Mesendoderm (in vitro differentiated cells): Measurements from ENCODE around the gene PLXNB3.

ENCODE experiments used
- DNase-seq: peaks from one replicate; pipeline ENCODE4 v3.0.0; 2013
- H2AK5ac ChIP-seq: 2 replicates; pipeline ENCODE4 v1.6.1; 2013; ENCODE audit warnings: low read length, inconsistent platforms
- H2BK120ac ChIP-seq: 2 replicates; pipeline ENCODE4 v1.6.1; 2013; ENCODE audit warnings: low read depth, mild to moderate bottlenecking, low read length, moderate library complexity, mixed read lengths
- H2BK15ac ChIP-seq: replicated peaks from 2 replicates; pipeline ENCODE4 v1.6.1; 2013; ENCODE audit warnings: low read depth, mild to moderate bottlenecking, moderate library complexity
- H2BK5ac ChIP-seq: 2 replicates; pipeline ENCODE4 v1.6.1; 2013; ENCODE audit warnings: low read length, inconsistent platforms
- H3K18ac ChIP-seq: 2 replicates; pipeline ENCODE4 v1.6.1; 2013; ENCODE audit warnings: mild to moderate bottlenecking, low read length, mixed read lengths
- H3K23ac ChIP-seq: one replicate; pipeline ENCODE4 v1.6.1; 2013; ENCODE audit warnings: low read length
- H3K27ac ChIP-seq: 2 replicates; pipeline ENCODE4 v1.5.1; 2013; ENCODE audit warnings: low read depth, mild to moderate bottlenecking, inconsistent platforms, low read length, moderate library complexity
- H3K27me3 ChIP-seq: 2 replicates; pipeline ENCODE4 v1.6.1; 2013; ENCODE audit warnings: low read length, control low read depth, mild to moderate bottlenecking, inconsistent platforms; ENCODE audit not compliant: insufficient read depth, poor library complexity
- H3K36me3 ChIP-seq: 2 replicates; pipeline ENCODE4 v1.6.1; 2013; ENCODE audit warnings: low read length, inconsistent platforms; ENCODE audit not compliant: control insufficient read depth, insufficient read depth
- H3K4ac ChIP-seq: one replicate; pipeline ENCODE4 v1.6.1; 2013; ENCODE audit warnings: low read depth, mild to moderate bottlenecking, low read length, moderate library complexity
- H3K4me1 ChIP-seq: 2 replicates; pipeline ENCODE4 v1.6.1; 2013; ENCODE audit warnings: low read depth, low read length, inconsistent platforms; ENCODE audit not compliant: control insufficient read depth
- H3K4me2 ChIP-seq: 2 replicates; pipeline ENCODE4 v1.6.1; 2013; ENCODE audit warnings: low read length
- H3K4me3 ChIP-seq: 2 replicates; pipeline ENCODE4 v1.5.1; 2013; ENCODE audit warnings: mild to moderate bottlenecking, low read length
- H3K56ac ChIP-seq: one replicate; pipeline ENCODE4 v1.6.1; 2013; ENCODE audit warnings: low read length
- H3K79me1 ChIP-seq: 2 replicates; pipeline ENCODE4 v1.6.1; 2013; ENCODE audit warnings: low read length, inconsistent platforms
- H3K79me2 ChIP-seq: 2 replicates; pipeline ENCODE4 v1.6.1; 2013; ENCODE audit warnings: mild to moderate bottlenecking, low read length; ENCODE audit not compliant: control insufficient read depth, insufficient read depth
- H3K9ac ChIP-seq: 2 replicates; pipeline ENCODE4 v1.6.1; 2013; ENCODE audit warnings: low read length, inconsistent platforms
- H4K5ac ChIP-seq: one replicate; pipeline ENCODE4 v1.6.1; 2013; ENCODE audit warnings: low read length
- H4K8ac ChIP-seq: one replicate; pipeline ENCODE4 v1.6.1; 2013; ENCODE audit warnings: low read depth, mild to moderate bottlenecking, control low read depth, low read length, moderate library complexity
- WGBS: extraction: QIAGEN DNeasy Blood & Tissue Kit; methylation state at CpG from one replicate; pipeline ENCODE4 v1.1.7; 2013; ENCODE audit warnings: low lambda C conversion rate, missing lambda C conversion rate; ENCODE audit not compliant: insufficient coverage; ENCODE audit errors: extremely low coverage; 5-methylcytosine and 5-hydroxymethylcytosine counted together

The PLXNB3 gene

DNA sequence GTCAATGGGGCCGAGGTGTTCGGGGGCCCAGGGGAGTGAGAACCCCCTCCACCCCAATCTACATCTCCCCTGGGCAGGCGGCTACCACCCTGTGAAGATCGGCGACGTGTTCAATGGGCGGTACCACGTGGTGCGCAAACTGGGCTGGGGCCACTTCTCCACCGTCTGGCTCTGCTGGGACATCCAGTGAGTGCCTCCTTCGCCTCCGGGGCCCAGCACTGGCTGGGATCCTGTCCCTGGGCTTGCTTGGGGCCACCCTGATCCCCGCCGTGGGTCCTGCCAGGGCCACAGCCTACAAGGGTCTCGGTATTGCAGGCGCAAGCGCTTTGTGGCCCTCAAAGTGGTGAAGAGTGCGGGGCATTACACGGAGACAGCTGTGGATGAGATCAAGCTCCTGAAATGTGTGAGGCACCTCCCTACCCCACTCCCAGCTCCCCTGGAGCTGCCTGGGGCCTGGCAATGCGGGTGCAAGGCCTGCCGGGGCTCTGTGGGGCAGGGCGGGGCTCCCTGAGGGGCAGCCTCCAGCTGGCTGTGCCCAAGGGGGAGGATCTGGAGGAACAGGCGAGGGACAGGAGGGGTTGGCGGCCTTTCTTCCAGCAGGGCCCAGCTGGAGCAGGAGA is 17.5 kb downstream of the PLXNB3 start:
- no peak overlapping the region for H2BK5ac ChIP-seq
- H4K8ac ChIP-seq: no peak overlapping the region
- no peaks in the 10 kb centered on the region for H3K36me3 ChIP-seq
- no peak overlapping the region for H3K4me2 ChIP-seq
- H3K27me3 ChIP-seq: no peaks in the 10 kb centered on the region
- H3K79me2 ChIP-seq: no peaks in the 10 kb centered on the region
- no peak overlapping the region for H3K9ac ChIP-seq
- H3K27ac ChIP-seq: no peak overlapping the region
- H2BK15ac ChIP-seq: no peak overlapping the region
- no peak overlapping the region for H3K56ac ChIP-seq
- H2AK5ac ChIP-seq: no peak overlapping the region
- WGBS: no CpG with 5 or more reads among the region's 24 CpGs
- H2BK120ac ChIP-seq: no peak overlapping the region
- DNase-seq: no peak
- no peaks in the 10 kb centered on the region for H3K4me1 ChIP-seq
- H3K4ac ChIP-seq: no peak overlapping the region
- no peaks in the 10 kb centered on the region for H3K79me1 ChIP-seq
- H3K23ac ChIP-seq: no peak overlapping the region
- no peak overlapping the region for H3K4me3 ChIP-seq
- no peak overlapping the region for H3K18ac ChIP-seq
- no peak overlapping the region for H4K5ac ChIP-seq

DNA sequence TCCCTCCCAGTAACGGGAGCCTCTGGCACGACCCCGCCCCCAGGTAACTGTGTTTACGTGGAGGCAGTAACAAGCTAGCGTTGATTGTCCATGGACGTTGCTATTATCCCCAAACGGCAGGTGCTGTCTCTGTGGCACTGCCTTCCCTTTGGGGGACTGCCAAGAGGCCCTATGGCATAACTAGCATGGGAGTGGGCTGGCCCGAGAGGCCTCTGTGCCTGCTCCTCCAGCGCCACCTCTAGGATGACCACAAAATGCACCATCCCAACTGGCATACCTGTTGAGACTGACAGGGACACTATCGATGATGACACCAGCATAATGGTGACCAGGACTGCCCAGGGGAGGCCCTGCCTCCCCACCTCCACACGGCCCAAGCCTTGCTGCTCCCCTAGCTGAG is 18.3 kb downstream of the PLXNB3 start:
- no peak overlapping the region for H2BK5ac ChIP-seq
- H4K8ac ChIP-seq: no peak overlapping the region
- H3K27me3 ChIP-seq: no peaks in the 10 kb centered on the region
- H2BK120ac ChIP-seq: no peak overlapping the region
- H3K56ac ChIP-seq: no peak overlapping the region
- WGBS: no CpG with 5 or more reads among the region's 11 CpGs
- no peak overlapping the region for H3K27ac ChIP-seq
- no peaks in the 10 kb centered on the region for H3K79me1 ChIP-seq
- H2BK15ac ChIP-seq: no peak overlapping the region
- no peaks in the 10 kb centered on the region for H3K36me3 ChIP-seq
- DNase-seq: peak; percentile 23
- no peaks in the 10 kb centered on the region for H3K79me2 ChIP-seq
- H3K23ac ChIP-seq: no peak overlapping the region
- no peak overlapping the region for H3K18ac ChIP-seq
- no peak overlapping the region for H3K4me2 ChIP-seq
- no peak overlapping the region for H3K4ac ChIP-seq
- no peak overlapping the region for H3K9ac ChIP-seq
- no peaks in the 10 kb centered on the region for H3K4me1 ChIP-seq
- H2AK5ac ChIP-seq: no peak overlapping the region
- no peak overlapping the region for H3K4me3 ChIP-seq
- H4K5ac ChIP-seq: no peak overlapping the region

DNA sequence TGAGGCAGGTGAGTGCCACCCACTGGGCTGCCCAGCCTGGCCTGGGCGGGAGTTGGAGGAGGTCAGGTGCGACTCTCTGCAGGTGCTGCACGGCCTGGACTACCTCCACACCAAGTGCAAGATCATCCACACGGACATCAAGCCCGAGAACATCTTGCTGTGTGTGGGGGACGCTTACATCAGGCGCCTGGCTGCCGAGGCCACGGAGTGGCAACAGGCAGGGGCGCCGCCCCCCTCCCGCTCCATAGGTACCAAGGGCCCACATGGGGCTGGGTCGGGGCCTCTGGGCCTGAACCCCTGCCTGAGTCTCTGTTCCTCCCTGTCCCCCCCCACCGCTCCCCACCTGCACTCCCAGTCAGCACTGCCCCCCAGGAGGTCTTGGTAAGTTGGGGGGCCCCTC is 18.8 kb downstream of the PLXNB3 start:
- H3K4me3 ChIP-seq: no peak overlapping the region
- H3K4me2 ChIP-seq: no peak overlapping the region
- H3K56ac ChIP-seq: no peak overlapping the region
- no peak overlapping the region for H3K18ac ChIP-seq
- no peaks in the 10 kb centered on the region for H3K36me3 ChIP-seq
- no peaks in the 10 kb centered on the region for H3K79me2 ChIP-seq
- no peak overlapping the region for H3K9ac ChIP-seq
- no peaks in the 10 kb centered on the region for H3K79me1 ChIP-seq
- no peak overlapping the region for H2AK5ac ChIP-seq
- H2BK120ac ChIP-seq: no peak overlapping the region
- no peaks in the 10 kb centered on the region for H3K27me3 ChIP-seq
- H4K8ac ChIP-seq: no peak overlapping the region
- H3K4ac ChIP-seq: no peak overlapping the region
- no peak for DNase-seq
- no peak overlapping the region for H2BK15ac ChIP-seq
- no peak overlapping the region for H4K5ac ChIP-seq
- H2BK5ac ChIP-seq: no peak overlapping the region
- H3K27ac ChIP-seq: no peak overlapping the region
- no CpG with 5 or more reads among the region's 14 CpGs for WGBS
- no peaks in the 10 kb centered on the region for H3K4me1 ChIP-seq
- no peak overlapping the region for H3K23ac ChIP-seq

DNA sequence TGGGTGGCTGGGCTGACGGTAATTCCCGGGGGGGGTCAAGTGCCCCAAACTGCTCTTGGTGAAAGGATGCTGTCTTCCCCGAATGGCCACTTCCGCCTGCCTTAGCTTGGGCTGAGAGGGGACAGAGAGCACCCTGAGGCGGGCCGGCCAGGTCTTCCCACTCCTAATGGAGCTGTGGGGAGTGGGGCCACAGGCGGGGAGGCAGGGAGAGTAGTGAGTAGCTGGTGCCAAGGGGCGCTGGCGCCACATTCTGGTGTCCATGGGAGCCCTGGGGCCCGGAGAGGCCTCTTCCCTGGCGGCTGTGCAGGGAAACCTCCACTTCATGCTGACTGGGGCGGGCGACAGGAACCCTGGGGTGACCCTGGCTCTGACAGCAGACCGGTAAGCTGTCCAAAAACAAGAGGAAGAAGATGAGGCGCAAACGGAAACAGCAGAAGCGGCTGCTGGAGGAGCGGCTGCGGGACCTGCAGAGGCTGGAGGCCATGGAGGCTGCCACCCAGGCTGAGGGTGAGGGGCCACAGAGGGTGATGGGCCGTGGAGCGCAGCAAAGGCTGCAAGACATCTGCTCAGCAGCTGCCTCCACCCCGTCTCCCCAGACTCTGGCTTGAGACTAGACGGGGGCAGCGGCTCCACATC is 19.4 kb downstream of the PLXNB3 start:
- H2BK15ac ChIP-seq: no peak overlapping the region
- H3K27ac ChIP-seq: no peak overlapping the region
- H3K4me2 ChIP-seq: no peak overlapping the region
- no peaks in the 10 kb centered on the region for H3K27me3 ChIP-seq
- H4K8ac ChIP-seq: no peak overlapping the region
- DNase-seq: no peak
- H2BK5ac ChIP-seq: no peak overlapping the region
- no peak overlapping the region for H3K4me3 ChIP-seq
- H3K18ac ChIP-seq: no peak overlapping the region
- H3K56ac ChIP-seq: no peak overlapping the region
- H3K79me1 ChIP-seq: no peaks in the 10 kb centered on the region
- no peak overlapping the region for H4K5ac ChIP-seq
- H2AK5ac ChIP-seq: no peak overlapping the region
- no peaks in the 10 kb centered on the region for H3K36me3 ChIP-seq
- no peaks in the 10 kb centered on the region for H3K4me1 ChIP-seq
- H3K9ac ChIP-seq: no peak overlapping the region
- no peak overlapping the region for H3K4ac ChIP-seq
- H3K23ac ChIP-seq: no peak overlapping the region
- WGBS: no CpG with 5 or more reads among the region's 24 CpGs
- no peak overlapping the region for H2BK120ac ChIP-seq
- no peaks in the 10 kb centered on the region for H3K79me2 ChIP-seq

DNA sequence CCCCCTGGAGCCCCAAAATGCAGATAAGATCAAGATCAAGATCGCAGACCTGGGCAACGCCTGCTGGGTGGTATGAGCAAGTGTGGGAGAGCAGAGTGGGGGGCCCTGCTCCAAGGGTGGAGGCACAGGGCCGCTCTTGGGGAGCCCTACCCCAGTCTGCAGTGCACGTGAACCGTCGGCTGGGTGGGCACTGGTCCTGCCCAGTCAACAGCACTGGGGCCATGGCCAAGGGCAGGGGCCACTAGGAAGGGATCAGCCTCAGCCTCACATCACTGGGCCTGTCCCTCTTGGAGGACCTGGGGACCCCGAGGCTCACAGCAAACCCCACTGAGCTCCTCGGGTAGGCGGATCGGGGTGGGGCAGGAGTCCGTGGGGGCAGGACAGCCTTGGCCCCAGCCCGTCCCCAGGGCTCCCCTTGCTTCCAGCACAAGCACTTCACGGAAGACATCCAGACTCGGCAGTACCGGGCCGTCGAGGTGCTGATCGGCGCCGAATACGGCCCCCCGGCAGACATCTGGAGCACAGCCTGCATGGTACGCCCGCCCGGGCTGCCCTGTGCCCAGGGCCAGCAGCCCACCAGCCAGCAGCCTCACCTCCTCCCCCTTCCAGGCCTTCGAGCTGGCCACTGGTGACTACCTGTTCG is 20.4 kb downstream of the PLXNB3 start:
- Histone ChIP-seq H3K4me3 (no peak overlapping the region), H3K4me2 (no peak overlapping the region)

More for the DNA sequence above, 20.4 kb downstream of the PLXNB3 start:
- Histone ChIP-seq H3K4ac (no peak overlapping the region), H3K18ac (no peak overlapping the region), H2BK5ac (no peak overlapping the region), H3K79me1 (no peaks in the 10 kb centered on the region), H4K8ac (no peak overlapping the region), H3K27me3 (no peaks in the 10 kb centered on the region), H3K23ac (no peak overlapping the region), H2BK15ac (no peak overlapping the region), H3K27ac (no peak overlapping the region), H3K79me2 (no peaks in the 10 kb centered on the region), H4K5ac (no peak overlapping the region), H3K56ac (no peak overlapping the region), H2AK5ac (no peak overlapping the region), H3K9ac (no peak overlapping the region), H3K36me3 (no peaks in the 10 kb centered on the region), H2BK120ac (no peak overlapping the region), H3K4me1 (no peaks in the 10 kb centered on the region)
- no peak for DNase-seq
- no CpG with 5 or more reads among the region's 27 CpGs for WGBS
